Stimulated activated CD4-positive, alpha-beta T cell treated with anti-CD3 and anti-CD28 coated beads, Interleukin-15, amount 100 ng/mL, for 1 hour (primary cell): ENCODE data around the gene MAP7D2.

ENCODE experiments used
- DNase-seq, 2 donors: peaks; one replicate each; pipeline ENCODE4 v3.0.0-alpha.2; 2020; ENCODE audit warnings: low read depth in 1 of 2, low spot score in 1 of 2

The MAP7D2 gene

GRCh38 chrX:20116087-20116576 lies 575 bp downstream of the MAP7D2 start:
- DNase-seq, result no peak

GRCh38 chrX:20112022-20112774 lies 4.5 kb downstream of the MAP7D2 start:
- no peak for DNase-seq

GRCh38 chrX:20111271-20111670 lies 5.4 kb downstream of the MAP7D2 start:
- no peak for DNase-seq

GRCh38 chrX:20101934-20102581 lies 14.6 kb downstream of the MAP7D2 start:
- DNase-seq, result no peak

GRCh38 chrX:20091499-20091898 lies 25.2 kb downstream of the MAP7D2 start:
- DNase-seq, result no peak

- no peak for DNase-seq
Measured at GRCh38 chrX:20089845-20090244, 26.9 kb downstream of the MAP7D2 start.

- no peak for DNase-seq
Measured at GRCh38 chrX:20080277-20080676, 36.4 kb downstream of the MAP7D2 start.

- no peak for DNase-seq
Measured at GRCh38 chrX:20071511-20072079, 45.1 kb downstream of the MAP7D2 start.

- DNase-seq, result no peak
Measured at GRCh38 chrX:20067709-20068561, 48.8 kb downstream of the MAP7D2 start.

- DNase-seq, result no peak
Measured at GRCh38 chrX:20066968-20067708, 49.6 kb downstream of the MAP7D2 start.

GRCh38 chrX:20063716-20064351 lies 52.9 kb downstream of the MAP7D2 start:
- no peak for DNase-seq

GRCh38 chrX:20063153-20063552 lies 53.6 kb downstream of the MAP7D2 start:
- no peak for DNase-seq

- DNase-seq, result no peak
Measured at GRCh38 chrX:20061855-20062254, 54.9 kb downstream of the MAP7D2 start.

GRCh38 chrX:20060961-20061748 lies 55.6 kb downstream of the MAP7D2 start:
- no peak for DNase-seq

GRCh38 chrX:20059467-20060128 lies 57.1 kb downstream of the MAP7D2 start:
- no peak for DNase-seq

GRCh38 chrX:20057479-20057878 lies 59.2 kb downstream of the MAP7D2 start:
- DNase-seq, result no peak

- no peak for DNase-seq
Measured at GRCh38 chrX:20056704-20057103, 60.0 kb downstream of the MAP7D2 start.

- DNase-seq, result no peak
Measured at GRCh38 chrX:20053537-20053936, 63.2 kb downstream of the MAP7D2 start.

GRCh38 chrX:20046864-20047263 lies 69.8 kb downstream of the MAP7D2 start:
- no peak for DNase-seq
